Stimulated activated naive CD4-positive, alpha-beta T cell (primary cell): ENCODE results near the gene CASQ2.
A peak's percentile ranks its signal among the peaks of the same experiment; 100 is the strongest.

Source experiments
- DNase-seq, 6 experiments: peaks; one replicate each; lab custom pipeline; 2025; lab: John Stamatoyannopoulos, UW

The CASQ2 gene

DNA sequence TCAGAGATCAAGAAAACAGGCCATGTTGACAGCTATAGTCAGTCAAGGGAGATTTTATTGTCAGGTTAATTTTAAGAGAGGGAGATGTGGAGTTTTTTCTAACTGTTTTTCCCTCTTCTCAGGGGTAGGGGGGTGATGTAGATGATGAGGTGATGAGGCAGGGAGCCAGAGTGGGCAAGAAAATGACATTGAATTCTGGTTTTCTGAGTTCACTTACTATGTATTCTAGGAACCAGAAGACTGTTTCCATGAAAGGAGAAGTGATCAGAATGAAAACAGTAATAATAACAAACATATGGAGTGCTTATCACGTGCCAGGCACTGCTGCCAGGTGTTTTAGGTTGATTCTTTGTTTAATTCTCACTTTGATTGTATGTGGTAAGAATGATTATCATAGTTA lies 40.2 kb downstream of the CASQ2 start:
- DNase-seq = no peak

DNA sequence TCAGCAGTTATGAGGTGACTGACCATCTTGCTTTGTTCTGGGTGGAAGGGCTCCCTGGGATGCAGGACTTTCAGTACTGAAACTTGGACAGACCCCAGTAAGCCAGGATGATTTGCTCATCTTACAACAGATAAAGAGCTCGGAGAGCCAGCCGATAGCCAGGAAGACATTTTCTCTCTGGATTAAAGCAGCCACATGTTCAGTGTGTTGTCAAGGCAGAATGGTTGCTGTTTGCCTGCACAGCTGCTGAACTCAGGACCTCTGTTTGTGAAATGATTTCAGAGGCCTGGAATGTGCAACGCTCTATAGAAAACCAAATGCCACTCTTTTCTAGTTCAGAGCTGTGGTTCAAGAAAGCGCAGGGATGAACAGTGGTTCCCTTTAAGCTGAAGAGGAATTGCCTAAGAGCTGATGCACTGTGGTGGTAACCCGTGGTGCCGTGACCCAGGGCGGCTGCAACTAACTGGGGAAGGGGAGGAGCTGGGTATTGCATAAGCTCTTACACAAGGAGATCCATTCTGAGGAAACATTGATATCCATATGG lies 40.7 kb downstream of the CASQ2 start:
- no peak for DNase-seq

DNA sequence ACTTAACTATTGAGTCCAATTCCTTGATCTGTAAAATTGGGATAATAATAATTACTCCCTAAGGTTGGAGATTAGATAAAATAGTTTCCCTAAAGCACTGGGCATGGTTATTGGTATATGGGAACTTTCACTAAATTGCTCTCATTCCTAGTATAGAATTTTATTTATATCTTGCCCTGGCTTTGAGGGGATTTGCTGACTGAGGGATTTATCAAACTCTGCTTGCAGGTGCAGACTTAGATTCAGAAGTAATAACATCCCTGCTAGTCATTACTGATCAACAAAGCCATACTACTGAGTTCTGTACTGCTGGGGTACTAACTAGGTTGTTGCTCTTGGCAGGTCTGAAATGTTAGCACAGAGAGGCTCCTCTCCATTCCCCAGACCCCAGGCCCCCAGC lies 41.9 kb downstream of the CASQ2 start:
- no peak for DNase-seq

DNA sequence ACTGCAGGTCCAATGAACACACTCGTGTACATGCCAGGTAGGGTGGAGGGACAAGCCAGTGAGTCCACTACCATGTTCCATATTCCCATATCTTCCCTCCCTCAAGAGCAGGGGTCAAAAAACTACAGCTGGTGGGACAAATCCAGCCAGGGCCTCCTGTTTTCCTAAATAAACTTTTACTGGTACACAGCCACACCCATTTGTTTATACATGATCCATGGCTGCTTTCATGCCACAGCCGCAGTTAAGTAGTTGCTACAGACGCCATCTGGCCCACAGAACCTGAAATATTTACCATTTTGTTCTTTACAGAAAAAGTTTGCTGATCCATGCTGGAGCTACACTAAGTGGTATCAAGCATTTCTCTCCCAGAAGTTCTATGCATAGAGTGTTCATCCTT lies 42.4 kb downstream of the CASQ2 start:
- DNase-seq = no peak

DNA sequence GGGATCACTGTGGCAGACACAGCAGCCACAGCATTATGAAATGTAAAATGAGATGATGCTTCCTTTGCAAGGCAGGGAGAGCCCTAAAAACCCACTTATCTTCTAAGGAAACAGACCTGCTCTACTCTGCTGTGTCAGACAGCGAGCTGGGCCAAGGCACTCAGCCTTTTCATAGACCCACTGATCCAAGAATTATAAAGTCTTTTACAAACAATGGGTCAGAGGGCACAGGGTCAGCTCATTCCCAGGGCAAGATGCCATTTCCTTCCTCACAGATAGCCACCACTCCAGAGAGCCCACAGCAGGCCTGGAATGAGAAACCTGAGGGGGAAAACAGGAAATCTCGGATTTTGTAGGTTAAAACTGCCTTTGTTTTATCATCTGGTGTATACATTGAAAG lies 42.9 kb downstream of the CASQ2 start:
- DNase-seq = no peak

DNA sequence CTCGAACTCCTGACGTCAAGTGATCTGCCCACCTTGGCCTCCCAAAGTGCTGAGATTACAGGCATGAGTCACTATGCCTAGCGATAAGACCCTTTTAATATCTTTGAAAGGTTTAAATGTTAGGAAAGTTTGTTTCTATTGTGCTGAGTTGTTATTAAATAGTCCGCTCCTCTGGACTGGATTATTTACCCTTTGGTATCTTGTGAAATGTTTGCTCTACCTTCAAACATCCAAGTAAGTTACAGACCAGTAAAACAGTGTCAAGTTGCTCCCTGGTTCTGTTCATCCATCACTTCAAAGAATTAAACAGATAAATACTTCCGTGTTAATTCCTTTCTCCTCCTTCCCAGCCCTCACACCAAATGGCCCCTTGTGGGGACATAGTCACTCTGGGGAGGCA lies 44.8 kb downstream of the CASQ2 start:
- no peak for DNase-seq

DNA sequence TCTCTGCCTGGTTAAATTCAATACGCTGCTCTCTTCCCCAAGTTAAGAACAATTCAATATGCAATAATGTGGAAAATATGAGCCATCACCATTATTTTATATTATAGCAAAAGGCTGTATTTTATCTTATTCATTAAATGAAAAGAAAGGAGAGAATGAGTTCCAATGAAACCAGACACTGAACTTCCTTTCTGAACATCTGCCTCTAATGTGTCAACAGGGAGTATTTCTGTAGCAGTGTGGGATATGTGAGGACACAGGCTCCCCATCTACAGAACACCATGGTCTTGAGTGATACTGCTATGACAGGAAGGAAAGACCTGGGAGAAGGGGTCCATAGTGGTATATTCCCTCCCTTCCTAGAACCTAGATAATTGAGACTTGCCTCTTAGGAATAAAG lies 46.3 kb downstream of the CASQ2 start:
- no peak for DNase-seq

DNA sequence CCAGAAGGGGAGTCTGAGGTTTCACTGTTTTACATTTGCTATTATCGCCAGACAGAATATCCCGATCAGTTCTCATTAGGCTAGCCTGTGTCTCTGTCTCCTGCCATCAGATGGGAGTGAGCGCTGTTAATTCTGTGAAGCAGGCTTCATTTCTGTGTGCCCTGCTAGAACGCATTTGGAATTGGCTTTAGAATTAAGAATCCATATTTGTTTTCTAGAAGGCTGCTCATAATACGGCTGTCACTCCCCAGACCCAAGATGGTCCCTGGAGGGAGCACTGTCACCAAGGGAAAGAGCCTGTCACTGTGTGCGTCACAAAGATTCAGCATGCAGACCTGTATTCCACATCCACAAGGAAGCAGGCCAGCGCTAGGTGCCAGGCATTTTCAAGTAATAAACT lies 49.2 kb downstream of the CASQ2 start:
- no peak for DNase-seq

DNA sequence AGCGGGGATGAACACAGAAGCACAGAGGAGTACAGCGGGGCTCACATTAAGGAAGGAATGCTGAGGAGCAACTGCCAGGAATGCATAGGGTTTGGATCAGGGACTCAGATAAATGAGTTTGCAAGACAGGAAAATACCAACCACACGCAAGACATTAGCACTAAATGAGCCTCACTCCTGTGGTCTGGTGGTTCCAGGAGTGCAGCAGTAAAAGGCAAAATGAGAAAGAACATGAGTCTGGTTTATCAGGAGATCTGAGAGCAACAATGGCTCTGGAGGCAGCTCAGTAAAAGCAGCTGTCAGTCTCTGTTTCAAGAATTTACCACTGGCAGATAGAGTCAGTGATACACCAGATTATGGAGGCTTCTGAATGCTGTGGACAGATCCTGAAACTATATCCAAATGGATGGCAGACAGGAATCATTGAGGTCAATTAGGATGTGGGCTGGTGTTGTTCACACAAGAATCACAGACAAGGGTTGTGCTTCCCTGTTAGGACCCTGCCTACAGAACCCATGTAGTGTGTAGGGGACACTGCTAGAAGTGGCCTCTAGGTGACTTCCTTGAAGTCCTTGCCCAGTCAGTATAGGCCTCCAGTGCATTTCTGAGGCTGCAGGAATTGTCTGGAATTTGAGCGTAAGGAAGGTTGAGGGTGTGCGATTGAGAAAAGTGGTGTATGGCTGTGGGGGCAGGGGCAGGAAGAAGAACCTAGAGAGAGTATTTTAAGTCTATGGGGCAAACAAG lies 50.3 kb downstream of the CASQ2 start:
- no peak for DNase-seq

DNA sequence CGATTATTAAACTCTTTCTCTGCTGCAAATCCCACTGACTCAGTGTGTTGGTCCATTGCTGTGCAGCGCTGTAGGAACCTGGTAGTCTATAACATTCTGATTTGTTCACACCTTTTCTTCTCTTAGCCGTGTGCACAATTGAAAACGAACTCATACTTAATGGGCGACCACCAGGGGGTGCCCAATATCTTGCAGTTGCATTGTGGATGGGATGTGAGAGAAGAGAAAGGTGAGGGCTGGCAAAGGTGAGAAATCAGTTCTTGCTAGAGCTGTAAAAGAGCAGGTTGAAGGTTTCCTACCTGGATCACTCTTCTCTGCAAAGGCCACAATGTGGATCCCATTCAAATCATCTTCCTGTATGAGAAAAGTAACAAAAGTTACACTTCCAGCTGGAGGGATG lies 51.0 kb downstream of the CASQ2 start:
- peak in 1 of 6 experiments; percentile 1 for DNase-seq

DNA sequence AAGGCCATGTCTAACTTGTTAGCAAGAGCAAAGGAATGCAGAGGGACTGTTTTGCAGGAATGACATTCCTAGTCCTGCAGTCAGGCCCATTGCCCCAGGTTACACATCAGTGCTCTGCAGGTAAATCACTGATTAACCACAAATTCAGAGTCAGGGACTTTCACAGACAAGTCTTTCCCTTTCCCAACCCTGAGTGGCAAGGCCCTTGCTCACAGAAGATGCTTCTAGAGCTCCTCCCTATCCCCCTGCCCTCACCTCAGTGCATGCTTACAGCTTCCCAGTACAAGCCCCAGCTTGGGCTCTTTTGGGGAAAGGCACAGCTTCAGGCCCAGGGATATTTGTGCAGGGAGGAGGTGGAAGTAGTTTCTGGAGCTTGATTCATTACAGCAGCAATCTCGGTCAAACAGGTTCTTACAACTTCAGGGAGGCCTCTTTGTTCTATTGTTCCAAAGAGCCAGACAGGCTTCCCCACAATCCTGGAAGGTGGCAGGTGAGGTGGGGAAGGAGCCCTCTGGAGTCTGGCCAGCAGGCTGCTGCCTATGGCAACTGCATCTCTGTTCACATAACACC lies 53.9 kb downstream of the CASQ2 start:
- DNase-seq = no peak

DNA sequence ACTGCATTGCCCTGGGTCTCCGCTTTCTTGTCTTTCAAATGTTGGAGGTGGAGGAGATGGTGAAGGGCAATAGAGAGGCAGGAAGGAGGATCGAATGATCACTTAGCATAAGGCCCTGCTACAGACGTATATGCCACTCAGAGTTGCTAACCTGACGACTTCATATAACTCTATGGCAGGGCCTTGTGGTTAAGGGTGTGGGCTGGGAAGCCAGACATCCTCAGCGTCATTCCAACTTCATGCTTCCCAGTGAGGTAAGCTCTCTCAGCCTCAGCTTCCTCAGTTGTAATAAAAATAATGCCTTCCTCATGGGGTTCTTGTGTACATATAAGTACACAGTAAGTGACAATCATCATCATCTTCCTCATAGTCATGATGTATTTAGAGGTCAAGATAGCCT lies 54.6 kb downstream of the CASQ2 start:
- DNase-seq = no peak

DNA sequence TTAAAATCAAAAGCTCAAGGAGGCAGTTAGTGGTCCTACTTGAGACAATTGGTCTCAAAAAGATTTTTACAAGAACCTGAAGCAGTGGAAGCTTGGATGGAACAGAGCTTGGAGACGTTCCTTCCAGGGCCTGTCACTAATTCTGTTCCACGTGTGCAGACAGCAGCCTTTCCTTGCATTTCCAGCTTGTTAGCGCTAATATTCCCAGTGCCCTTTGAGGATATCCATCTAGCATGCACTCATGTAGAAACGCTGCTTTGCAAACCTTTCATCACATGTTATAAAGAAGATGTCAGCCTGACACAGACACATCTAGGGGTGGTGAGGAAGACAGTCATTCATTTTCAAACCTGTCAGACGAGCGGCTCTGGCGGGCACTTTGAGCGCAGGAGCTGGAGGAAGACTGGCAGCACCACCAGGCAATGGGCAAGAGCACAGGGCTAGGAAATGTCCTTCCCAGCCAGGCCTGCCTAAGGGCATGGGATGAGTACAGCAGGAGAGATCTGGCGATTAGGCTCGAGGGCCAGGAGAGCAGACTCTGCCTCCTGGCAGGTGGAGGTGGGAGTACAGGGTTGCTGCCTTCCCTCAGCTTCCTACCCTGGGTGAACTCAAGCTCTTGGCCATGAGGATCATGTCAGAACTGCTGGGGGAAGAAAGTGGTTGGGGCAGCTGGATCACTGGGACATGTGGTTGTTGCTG lies 55.5 kb downstream of the CASQ2 start:
- no peak for DNase-seq

DNA sequence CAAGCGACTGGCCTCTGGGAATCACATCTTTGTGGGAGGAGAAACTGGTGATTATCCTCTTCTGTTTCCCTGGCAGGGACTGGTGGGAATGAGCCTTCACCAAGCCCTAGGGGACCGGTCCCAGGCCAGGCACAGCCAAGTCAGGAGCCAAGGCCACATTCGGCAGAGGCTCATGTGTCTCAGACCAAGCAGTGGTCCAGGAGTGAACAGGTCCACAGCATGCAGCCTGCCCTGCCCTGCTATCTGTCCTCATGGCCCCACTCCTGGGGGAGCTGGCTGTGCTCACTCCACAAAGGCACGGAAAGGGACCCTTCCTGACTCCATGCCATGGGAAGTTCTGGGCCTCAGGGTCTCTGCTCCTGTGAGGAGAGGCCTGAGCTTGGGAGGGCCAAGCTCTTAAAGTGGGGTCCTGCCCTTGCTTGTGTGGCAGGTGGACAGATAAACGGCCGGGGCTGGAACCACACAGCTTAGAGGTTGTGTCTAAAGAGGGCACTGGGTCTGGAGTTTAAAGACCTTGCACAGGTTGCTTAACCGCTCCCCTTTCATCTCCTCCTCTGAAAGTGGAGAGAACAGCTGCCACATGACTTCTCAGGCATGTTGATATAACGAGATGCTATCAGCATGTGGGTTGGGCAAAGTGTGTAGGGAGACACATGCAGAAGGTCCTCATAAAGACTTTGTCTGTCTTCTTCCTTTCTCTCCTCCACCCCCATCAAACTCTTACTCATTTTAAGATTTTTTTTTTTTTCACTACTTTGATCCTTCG lies 57.5 kb downstream of the CASQ2 start:
- no peak for DNase-seq

DNA sequence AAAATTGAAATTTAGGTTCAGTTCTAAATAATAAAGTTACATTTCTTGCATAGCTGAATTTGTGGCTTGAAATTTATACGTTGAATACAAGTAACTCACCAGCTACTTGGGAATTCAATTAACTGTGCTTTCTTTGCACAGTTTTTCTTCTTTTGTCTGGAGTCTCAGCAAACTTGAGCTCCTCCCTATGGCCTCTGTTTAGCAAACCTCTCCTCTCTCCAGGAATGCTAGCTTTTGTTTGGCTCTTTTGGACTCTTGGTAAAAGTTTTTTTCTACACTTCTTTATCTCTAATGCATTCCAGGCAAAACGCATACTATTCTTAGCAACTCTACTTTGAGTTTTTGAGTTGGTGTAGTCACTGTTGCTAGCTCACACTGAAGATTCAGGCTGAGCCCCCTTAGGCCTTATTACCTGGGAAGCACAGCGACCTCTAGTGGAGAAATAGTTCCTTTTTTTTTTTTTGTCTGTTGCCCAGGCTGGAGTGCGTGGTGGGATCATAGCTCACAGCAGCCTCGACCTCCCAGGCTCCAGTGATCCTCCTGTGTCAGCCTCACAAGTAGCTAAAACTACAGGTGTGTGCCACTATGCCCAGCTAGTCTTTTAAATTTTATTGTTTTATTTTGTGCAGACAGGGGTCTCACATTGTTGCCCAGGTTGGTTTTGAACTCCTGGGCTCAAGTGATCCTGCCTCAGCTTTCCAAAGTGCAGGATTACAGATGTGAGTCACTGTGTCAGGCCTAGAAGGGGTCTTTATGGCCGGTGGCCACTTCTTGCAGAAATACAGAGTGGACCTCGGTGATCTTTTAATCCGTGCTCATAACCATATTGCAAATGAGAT lies 61.7 kb downstream of the CASQ2 start:
- peak in 2 of 6 experiments; percentile 4 to 8 for DNase-seq

DNA sequence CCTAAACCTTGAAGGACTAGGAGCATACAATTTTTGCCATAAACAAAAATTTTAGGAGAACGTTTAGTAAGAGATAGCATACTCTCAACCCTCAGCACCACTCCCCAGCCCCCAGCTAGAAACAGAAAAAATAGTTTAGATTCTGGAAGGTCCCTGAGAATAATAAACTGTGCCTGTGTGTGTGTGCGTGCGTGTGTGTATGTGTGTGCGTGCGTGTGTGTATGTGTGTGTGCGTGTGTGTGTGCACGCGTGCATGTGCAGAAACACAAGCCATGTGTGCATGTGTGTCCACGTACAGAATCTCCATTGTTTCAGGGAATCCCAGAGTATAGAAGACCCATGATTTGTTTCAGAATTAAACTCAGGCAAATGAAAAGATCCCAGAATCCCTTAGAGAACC lies 62.6 kb downstream of the CASQ2 start:
- DNase-seq = no peak

DNA sequence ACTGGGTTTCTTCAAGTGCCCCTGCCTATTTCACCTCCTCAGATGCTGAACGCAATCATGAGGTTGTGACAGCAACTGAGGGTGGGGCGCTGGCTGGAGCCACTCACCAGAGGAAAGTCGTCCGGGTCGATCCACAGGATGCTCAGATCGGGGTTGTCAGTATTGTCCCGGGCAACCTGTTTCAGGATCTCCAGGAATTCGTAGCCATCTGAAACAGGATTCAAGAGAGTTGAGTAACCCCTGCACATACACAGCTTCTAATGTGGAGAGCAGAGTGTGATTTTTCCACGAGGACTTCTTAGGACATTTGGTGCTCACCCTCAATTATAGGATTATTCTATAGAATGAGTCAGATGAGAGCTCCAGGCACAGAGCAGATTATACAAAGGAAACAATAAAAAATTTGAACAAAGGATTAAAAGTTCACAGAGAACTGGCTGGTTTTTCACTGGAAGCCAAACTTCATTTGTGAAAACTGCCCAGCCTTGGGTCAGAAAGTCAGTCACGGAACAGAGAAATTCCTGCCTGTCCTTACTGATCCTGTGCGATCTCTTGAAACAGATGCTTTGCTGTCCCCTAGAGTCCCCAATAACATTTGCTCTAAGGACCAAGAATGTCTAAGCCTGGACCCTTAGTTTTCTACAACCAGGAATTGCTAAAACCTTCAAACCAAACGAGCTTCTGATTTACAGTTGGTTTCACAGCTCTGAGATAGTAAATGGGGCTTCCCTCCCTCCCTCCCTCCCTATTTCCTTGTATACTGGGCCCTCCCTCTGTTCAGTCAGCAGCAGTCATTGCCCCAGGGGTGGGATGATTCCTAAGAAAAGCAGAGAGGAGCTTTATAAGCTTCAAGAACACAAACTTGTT lies 63.2 kb downstream of the CASQ2 start:
- no peak for DNase-seq

DNA sequence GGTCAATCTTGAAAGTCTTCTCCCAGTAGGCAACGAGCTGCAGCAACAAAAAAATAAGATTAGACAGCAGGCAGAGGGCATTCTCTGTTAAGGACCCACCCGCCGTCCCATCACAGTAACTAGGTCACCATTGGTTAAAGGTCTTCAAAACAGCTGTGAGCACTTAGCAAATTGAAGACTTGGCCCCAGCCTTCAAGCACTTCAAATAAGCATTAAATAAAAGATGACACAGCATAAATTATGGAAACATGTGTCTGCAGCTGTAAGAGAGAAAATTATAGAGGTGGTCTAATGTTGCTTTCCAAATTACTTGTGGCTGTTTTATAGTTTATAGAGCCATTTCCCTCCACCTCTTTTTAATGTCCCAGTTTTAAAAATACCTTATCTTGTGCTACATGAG lies 65.6 kb downstream of the CASQ2 start:
- no peak for DNase-seq

DNA sequence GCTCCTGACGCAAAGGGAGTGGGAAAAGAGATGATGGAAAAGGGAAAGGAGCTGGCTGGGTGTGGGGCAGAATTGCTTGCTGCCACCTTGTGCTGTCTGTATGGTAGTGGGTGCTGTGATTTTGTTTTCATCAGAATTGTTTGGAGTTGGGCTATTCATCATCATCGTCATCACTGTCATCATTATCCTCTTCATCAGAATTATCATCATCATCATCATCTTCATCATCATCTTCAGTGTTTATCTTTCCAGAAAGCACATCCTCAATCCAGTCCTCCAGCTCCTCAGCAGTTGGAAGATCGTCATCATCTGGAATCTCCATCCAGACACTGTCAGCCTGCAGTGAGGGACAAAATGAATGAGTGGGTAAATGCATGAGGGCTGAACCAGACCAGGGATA lies 67.4 kb downstream of the CASQ2 start:
- DNase-seq = no peak

DNA sequence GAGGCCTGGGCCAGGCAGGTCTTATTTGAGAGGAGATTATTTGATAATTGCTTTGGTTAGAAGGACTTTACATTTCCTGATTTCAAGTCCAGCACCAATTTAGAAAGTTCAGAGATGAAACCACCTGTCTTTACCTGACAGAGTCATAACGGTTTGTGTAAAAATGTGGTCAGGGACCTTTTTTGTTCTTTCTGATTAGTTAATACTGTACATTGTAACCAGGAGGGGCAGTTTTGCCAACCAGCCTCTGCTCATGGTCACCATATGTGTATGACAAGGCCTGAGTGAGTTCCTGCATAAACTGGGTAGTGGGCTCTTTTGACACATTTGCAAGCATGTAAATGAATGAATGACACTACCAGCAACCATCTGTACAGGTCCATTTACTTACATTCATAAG lies 70.9 kb downstream of the CASQ2 start:
- DNase-seq = no peak

DNA sequence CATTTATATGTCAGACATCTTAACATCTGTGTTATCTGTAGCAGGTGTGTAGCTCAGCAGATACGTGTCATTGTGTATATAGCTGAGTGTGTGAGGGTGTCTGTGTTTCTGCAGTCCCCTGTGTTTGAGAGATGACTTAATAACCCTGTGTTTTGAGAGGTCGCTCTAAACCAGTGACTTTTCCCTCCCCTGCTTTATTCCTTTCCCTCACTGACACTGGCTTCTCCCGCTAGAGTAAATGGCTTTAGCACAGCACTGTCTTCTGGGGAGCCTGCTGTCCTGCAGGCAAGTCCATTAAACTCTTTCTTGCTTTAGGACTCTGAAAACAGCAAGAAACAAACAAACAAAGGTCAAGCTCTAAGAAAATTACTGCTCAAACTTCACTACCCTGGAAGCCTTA lies 73.7 kb downstream of the CASQ2 start:
- DNase-seq = no peak
